ENCODE data around the gene MIER1.
"Not testable (repeated sequence)": the region's sequence is repeated elsewhere in the genome, so short reads cannot be mapped to it uniquely, and the experiment has no call there.

MIER1 gene

DNA sequence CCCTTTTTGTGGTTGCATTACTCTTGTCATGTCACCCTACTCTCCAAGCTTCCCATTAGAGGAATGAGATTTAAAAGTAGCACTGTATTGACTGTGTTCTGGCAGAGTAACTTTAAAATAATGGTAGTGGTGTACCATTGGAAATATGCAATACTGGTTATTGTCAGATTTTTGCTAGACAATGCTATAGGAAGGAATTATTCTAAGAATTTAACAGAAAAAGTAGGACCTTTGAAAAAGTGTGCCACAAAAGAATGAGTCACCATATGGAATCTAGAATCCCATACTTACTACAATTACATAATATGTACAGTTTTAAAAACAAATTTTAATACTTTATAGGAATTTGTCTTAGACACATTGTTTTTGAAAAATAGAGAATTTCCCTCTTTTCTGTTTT, 13.8 kb downstream of the MIER1 start:
- DNase-seq (ENCODE audit: low spot score) = no peak

- no peak for DNase-seq (ENCODE audit: low spot score)
Measured at GRCh38 chr1:66940981-66941380, 16.2 kb downstream of the MIER1 start.

- no peak for DNase-seq (ENCODE audit: low spot score)
Measured at GRCh38 chr1:66943361-66943969, 18.7 kb downstream of the MIER1 start.

- DNase-seq (ENCODE audit: low spot score) = peak; percentile 91
Measured at GRCh38 chr1:66944330-66945274, 19.8 kb downstream of the MIER1 start.

DNA sequence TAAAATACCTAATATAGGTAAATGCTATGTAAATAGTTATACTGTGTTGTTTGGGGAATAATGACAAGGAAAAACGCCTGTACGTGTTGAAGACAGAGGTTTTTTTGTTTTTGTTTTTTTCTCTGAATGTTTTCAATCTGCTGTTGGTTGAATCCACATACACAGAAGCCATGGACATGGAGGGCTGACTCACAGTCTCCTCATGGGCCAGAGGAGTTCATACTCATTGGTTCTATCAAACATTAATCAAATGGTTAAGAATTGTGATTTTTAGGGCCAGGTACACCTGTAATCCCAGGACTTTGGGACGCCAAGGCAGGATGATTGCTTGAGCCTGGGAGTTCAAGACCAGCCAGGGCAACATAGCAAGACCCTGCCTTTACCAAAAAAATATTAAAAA, 20.5 kb downstream of the MIER1 start:
- DNase-seq (ENCODE audit: low spot score) = peak; percentile 87

DNA sequence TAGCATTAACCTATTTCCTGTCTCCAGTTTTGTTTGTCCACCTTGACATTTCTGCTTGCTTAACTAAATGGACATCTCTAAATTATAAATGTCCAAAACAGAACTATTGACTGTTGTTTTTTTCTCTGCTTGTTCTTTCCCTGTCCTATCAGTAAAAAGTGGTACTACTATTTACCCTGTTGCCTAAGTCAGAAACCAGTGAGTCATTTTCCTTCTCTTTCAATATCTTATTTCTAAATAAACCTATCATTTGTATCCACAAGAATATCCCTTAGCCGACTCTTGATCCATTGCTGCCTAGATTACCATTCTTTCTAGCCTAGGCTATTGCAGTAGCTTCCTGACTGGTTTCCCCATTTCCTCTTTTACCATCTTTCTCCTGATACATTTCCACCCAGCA, 22.5 kb downstream of the MIER1 start:
- no peak for DNase-seq (ENCODE audit: low spot score)

DNA sequence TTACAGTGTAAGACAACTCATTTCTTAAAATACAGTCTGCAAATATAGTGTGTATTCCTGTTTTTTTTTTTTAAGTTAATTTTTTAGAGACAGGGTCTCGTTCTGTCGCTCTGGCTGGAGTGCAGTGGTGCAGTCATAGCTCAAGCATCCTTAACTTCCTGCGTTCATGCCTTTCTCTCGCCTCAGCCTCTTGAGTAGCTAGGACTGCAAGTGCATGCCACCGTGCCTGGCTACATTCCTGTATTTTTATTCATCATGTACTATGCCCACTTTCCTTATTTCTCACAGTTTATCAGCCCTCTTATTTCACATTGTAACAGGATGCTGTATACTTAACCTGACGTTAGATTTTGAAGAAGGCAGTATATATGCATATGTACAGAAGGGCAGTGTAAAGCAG, 26.7 kb downstream of the MIER1 start:
- peak; percentile 77 for DNase-seq (ENCODE audit: low spot score)

DNA sequence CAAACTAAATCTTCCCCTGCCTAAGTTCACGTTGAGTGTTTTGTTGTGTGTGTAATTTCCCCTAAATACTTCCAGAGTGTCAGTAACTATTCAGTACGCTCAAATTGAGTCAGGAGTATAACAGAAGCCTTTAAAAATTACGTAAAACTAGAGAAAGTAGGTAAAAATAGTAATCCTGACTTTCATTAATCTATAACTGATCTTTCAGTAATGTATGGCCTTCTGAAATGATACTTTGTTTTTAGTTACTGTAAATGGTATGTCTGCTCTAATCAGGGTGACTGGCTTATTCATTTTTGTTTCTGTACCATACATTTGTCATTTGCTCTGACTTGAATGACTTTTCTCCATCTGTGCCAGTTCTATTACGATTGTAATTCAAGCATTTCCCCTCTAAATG, 29.4 kb downstream of the MIER1 start:
- no peak for DNase-seq (ENCODE audit: low spot score)

- no peak for DNase-seq (ENCODE audit: low spot score)
Measured at GRCh38 chr1:66957938-66958337, 33.1 kb downstream of the MIER1 start.

- DNase-seq (ENCODE audit: low spot score) = not testable (repeated sequence)
Measured at GRCh38 chr1:66966188-66966873, 41.5 kb downstream of the MIER1 start.

GRCh38 chr1:66968574-66968973, 43.8 kb downstream of the MIER1 start:
- DNase-seq (ENCODE audit: low spot score) = no peak

- DNase-seq (ENCODE audit: low spot score) = no peak
Measured at GRCh38 chr1:66978201-66978600, 53.4 kb downstream of the MIER1 start.

- DNase-seq (ENCODE audit: low spot score) = not testable (repeated sequence)
Measured at GRCh38 chr1:66979621-66980020, 54.8 kb downstream of the MIER1 start.

DNA sequence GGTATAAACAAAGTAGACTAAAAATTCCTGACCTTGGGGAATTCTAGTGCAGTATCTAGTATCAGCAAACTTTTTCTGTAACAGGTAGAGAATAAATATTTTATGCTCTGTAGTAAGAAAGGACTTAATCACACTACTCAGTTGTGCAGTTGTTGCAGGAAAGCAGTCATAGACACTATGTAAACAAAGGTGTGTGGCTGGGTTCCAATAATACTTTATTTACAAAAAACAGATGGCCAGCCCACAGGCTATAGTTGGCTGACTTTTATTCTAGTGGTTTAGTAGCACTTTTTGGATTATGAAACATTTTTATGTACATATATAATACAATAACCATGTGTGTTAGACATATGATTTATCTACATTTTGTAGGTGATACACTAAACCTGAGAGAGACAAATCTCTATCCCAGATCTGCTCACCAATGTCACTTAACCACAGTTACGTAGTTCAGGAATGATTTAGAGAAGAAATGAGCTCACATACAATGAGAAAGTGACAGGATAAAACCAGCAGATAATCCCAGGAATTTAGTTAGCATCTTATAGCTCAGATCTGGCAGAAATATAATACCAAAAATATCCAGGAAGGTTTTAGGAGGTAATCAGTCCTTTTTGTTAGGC, 56.1 kb downstream of the MIER1 start:
- DNase-seq (ENCODE audit: low spot score) = no peak

- DNase-seq (ENCODE audit: low spot score) = peak; percentile 17
Measured at GRCh38 chr1:66981679-66982078, 56.9 kb downstream of the MIER1 start.

- peak; percentile 45 for DNase-seq (ENCODE audit: low spot score)
Measured at GRCh38 chr1:66982561-66983260, 57.9 kb downstream of the MIER1 start.

GRCh38 chr1:66984491-66984890, 59.7 kb downstream of the MIER1 start:
- DNase-seq (ENCODE audit: low spot score) = peak; percentile 52

- DNase-seq (ENCODE audit: low spot score) = no peak
Measured at GRCh38 chr1:66985835-66986234, 61.0 kb downstream of the MIER1 start.

GRCh38 chr1:66993076-66993475, 68.3 kb downstream of the MIER1 start:
- DNase-seq (ENCODE audit: low spot score) = no peak

DNA sequence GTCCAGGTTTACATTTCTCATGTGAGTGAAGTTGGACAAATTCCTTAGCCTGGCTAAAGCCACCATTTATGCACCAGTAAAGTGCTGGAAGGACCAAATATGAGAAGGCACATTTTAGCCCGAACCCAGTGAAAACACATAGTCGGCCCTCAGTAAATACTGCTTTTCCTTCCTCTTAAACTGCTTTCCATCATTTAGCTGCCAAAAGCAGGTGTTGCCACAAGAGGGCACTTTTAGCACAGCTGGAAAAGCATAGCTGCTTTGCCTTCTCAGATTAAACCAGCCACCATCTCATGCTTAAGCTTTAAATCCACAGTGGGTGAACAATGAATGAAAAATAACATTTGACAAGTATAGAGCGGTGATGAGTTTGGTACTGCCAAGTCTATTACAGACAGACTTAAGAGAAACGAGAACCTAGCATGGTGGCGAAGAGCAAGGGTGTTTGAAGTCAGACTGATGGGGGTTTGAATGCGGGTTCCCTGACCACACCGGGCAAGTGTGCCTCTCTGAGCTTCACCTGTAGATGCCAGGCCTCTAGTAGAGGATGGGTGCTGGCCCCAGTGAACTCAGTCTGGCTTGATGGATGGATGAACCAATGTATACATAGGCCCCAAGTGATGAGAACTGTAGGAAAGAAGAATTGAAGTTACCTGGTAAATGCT, 71.4 kb downstream of the MIER1 start:
- DNase-seq (ENCODE audit: low spot score) = peak; percentile 74

DNA sequence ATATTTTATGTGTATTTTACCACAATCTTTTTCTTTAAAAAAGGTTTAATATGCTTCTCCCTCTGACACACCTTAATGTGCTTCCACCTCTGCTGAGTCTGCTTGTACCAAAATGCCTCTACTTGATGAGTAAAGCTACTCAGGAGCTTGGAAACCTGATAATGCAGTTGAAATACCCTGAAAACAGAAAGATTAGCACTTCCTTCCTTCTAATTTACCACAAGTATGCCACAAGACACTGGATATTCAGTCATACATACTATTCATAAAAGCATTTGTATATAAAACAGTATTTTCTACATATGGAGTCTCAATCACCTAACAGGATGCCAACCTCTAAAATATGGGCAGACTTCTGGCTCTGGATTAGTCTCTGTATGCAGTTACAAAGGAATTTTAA, 74.2 kb downstream of the MIER1 start:
- no peak for DNase-seq (ENCODE audit: low spot score)

All from kidney tubule cell (primary cell).